H9 (cell line): ENCODE data around the gene KANSL1. TPM values are rescaled to one million over a fixed set of nuclear protein-coding genes. Genes with fewer than 3 reads are reported as not detected.

ENCODE experiments used
- DNase-seq: peaks from one replicate; pipeline ENCODE4 v3.0.0-alpha.2; 2017
- H2AFZ ChIP-seq: one replicate; pipeline ENCODE4 v1.6.1; 2013; ENCODE audit warnings: mild to moderate bottlenecking, low read length, control low read depth, moderate library complexity
- H2AK5ac ChIP-seq: 2 replicates; pipeline ENCODE4 v1.6.1; 2013; ENCODE audit warnings: low read length, control low read depth, mixed read lengths; ENCODE audit not compliant: insufficient read length
- H2BK120ac ChIP-seq: one replicate; pipeline ENCODE4 v1.6.1; 2013; ENCODE audit warnings: low read depth, mild to moderate bottlenecking, low read length, control low read depth, inconsistent platforms; ENCODE audit not compliant: poor library complexity, severe bottlenecking
- H2BK12ac ChIP-seq: 2 replicates; pipeline ENCODE4 v1.6.1; 2013; ENCODE audit warnings: low read length, control low read depth, mixed read lengths, low read depth; ENCODE audit not compliant: insufficient read length
- H2BK15ac ChIP-seq: 2 replicates; pipeline ENCODE4 v1.6.1; 2013; ENCODE audit warnings: low read depth, low read length, control low read depth
- H2BK20ac ChIP-seq: one replicate; pipeline ENCODE4 v1.6.1; 2013; ENCODE audit warnings: low read depth, mild to moderate bottlenecking, low read length, control low read depth, inconsistent platforms; ENCODE audit not compliant: poor library complexity, severe bottlenecking
- H2BK5ac ChIP-seq: 2 replicates; pipeline ENCODE4 v1.6.1; 2013; ENCODE audit warnings: low read length, control low read depth, mixed read lengths; ENCODE audit not compliant: insufficient read length
- H3K14ac ChIP-seq: 2 replicates; pipeline ENCODE4 v1.6.1; 2013; ENCODE audit warnings: low read length, control low read depth; ENCODE audit not compliant: insufficient read depth
- H3K18ac ChIP-seq: 2 replicates; pipeline ENCODE4 v1.6.1; 2013; ENCODE audit warnings: low read depth, mild to moderate bottlenecking, mixed read lengths, low read length, control low read depth; ENCODE audit not compliant: insufficient read length
- H3K23ac ChIP-seq: 2 replicates; pipeline ENCODE4 v1.6.1; 2013; ENCODE audit warnings: low read length, control low read depth, mixed read lengths, low read depth; ENCODE audit not compliant: insufficient read length
- H3K23me2 ChIP-seq: 2 replicates; pipeline ENCODE4 v1.6.1; 2013; ENCODE audit warnings: low read depth, mild to moderate bottlenecking, mixed read lengths, low read length, control low read depth; ENCODE audit not compliant: insufficient read length, poor library complexity, severe bottlenecking
- H3K27ac ChIP-seq: 2 replicates; pipeline ENCODE4 v1.5.1; 2013; ENCODE audit warnings: low read length, control low read depth, mixed read lengths, low read depth; ENCODE audit not compliant: insufficient read length
- H3K27me3 ChIP-seq: 2 replicates; pipeline ENCODE4 v1.6.1; 2013; ENCODE audit warnings: low read length, control low read depth, inconsistent platforms; ENCODE audit not compliant: insufficient read depth
- H3K4ac ChIP-seq: 2 replicates; pipeline ENCODE4 v1.6.1; 2013; ENCODE audit warnings: low read depth, mild to moderate bottlenecking, control low read depth, inconsistent platforms, low read length, moderate library complexity
- H3K4me1 ChIP-seq: 2 replicates; pipeline ENCODE4 v1.6.1; 2013; ENCODE audit warnings: low read length, control low read depth, inconsistent platforms; ENCODE audit not compliant: insufficient read depth
- H3K4me2 ChIP-seq: 2 replicates; pipeline ENCODE4 v1.6.1; 2013; ENCODE audit warnings: low read length, control low read depth, mixed read lengths; ENCODE audit not compliant: insufficient read length, insufficient read depth
- H3K56ac ChIP-seq: 2 replicates; pipeline ENCODE4 v1.6.1; 2013; ENCODE audit warnings: low read depth, mild to moderate bottlenecking, mixed read lengths, low read length, control low read depth; ENCODE audit not compliant: insufficient read length
- H3K79me1 ChIP-seq: 2 replicates; pipeline ENCODE4 v1.6.1; 2013; ENCODE audit warnings: low read depth, mild to moderate bottlenecking, moderate library complexity, low read length, control low read depth, inconsistent platforms; ENCODE audit not compliant: insufficient read depth, poor library complexity, severe bottlenecking
- H3K79me2 ChIP-seq: 2 replicates; pipeline ENCODE4 v1.6.1; 2013; ENCODE audit warnings: low read length, control low read depth, inconsistent platforms; ENCODE audit not compliant: insufficient read depth
- H3K9ac ChIP-seq: 2 replicates; pipeline ENCODE4 v1.6.1; 2013; ENCODE audit warnings: low read length, control low read depth, mixed read lengths; ENCODE audit not compliant: insufficient read length; ENCODE audit errors: extremely low read depth
- H3K9me3 ChIP-seq: one replicate; pipeline ENCODE4 v1.6.1; 2013; ENCODE audit warnings: low read depth, low read length, inconsistent platforms; ENCODE audit not compliant: control insufficient read depth
- H3T11ph ChIP-seq: one replicate; pipeline ENCODE4 v1.6.1; 2013; ENCODE audit warnings: mild to moderate bottlenecking, low read length, control low read depth, inconsistent platforms
- H4K20me1 ChIP-seq: one replicate; pipeline ENCODE4 v1.6.1; 2013; ENCODE audit not compliant: control insufficient read depth, insufficient read length, insufficient read depth
- H4K5ac ChIP-seq: 2 replicates; pipeline ENCODE4 v1.6.1; 2013; ENCODE audit warnings: low read depth, mild to moderate bottlenecking, mixed read lengths, low read length, control low read depth; ENCODE audit not compliant: insufficient read length
- H4K8ac ChIP-seq: replicated peaks from 2 replicates; pipeline ENCODE4 v1.6.1; 2013; ENCODE audit warnings: low read length, control low read depth, mixed read lengths, low read depth; ENCODE audit not compliant: insufficient read length
- H4K91ac ChIP-seq: 2 replicates; pipeline ENCODE4 v1.6.1; 2013; ENCODE audit warnings: low read depth, mild to moderate bottlenecking, moderate library complexity, mixed read lengths, low read length, control low read depth; ENCODE audit not compliant: insufficient read length
- H3K27ac Mint-ChIP-seq, 3 experiments: 2 replicates in 2 of 3; 3 replicates in 1 of 3; pipeline ENCODE4 v1.8.0; 2020 to 2021; ENCODE audit warnings: mixed read lengths in 3 of 3, mild to moderate bottlenecking in 1 of 3, moderate library complexity in 1 of 3
- H3K27me3 Mint-ChIP-seq: 2 replicates; pipeline ENCODE4 v1.8.0; 2021; ENCODE audit warnings: low read depth, mild to moderate bottlenecking, moderate library complexity, mixed read lengths
- H3K36me3 Mint-ChIP-seq, 3 experiments: 2 replicates in 2 of 3; 3 replicates in 1 of 3; pipeline ENCODE4 v1.8.0; 2020 to 2021; ENCODE audit warnings: low read depth in 3 of 3, mixed read lengths in 3 of 3; ENCODE audit not compliant: insufficient read depth in 1 of 3
- H3K4me1 Mint-ChIP-seq, 2 experiments: 2 replicates each; pipeline ENCODE4 v1.8.0; 2020; ENCODE audit warnings: mixed read lengths in 2 of 2
- H3K4me3 Mint-ChIP-seq, 2 experiments: 2 replicates in 1 of 2; 3 replicates in 1 of 2; pipeline ENCODE4 v1.8.0; 2020 to 2021; ENCODE audit warnings: mild to moderate bottlenecking in 2 of 2, mixed read lengths in 2 of 2, moderate library complexity in 1 of 2
- H3K9me3 Mint-ChIP-seq, 2 experiments: 2 replicates in 1 of 2; 3 replicates in 1 of 2; pipeline ENCODE4 v1.8.0; 2020; ENCODE audit warnings: mild to moderate bottlenecking in 2 of 2, mixed read lengths in 2 of 2, moderate library complexity in 1 of 2
- CTCF ChIP-seq: fragments of 200-600 bp; sonication (generic); conservative IDR thresholded peaks from 3 replicates; pipeline ENCODE4 v1.8.0; 2021; ENCODE audit warnings: antibody characterized with exemption, mild to moderate bottlenecking
- WGBS: extraction: QIAGEN DNeasy Blood & Tissue Kit; methylation state at CpG from one replicate; pipeline ENCODE4 v1.1.7; 2013; ENCODE audit warnings: missing lambda C conversion rate, low lambda C conversion rate, mixed read lengths; ENCODE audit not compliant: insufficient read length; ENCODE audit errors: extremely low coverage; 5-methylcytosine and 5-hydroxymethylcytosine counted together
- total RNA-seq: library from RNA; stranded (reverse); gene quantifications from 2 replicates; pipeline ENCODE4 v1.2.1, GENCODE V29; 2021

The KANSL1 gene
- total RNA-seq, 1 experiment from 2014 or later: 114 TPM

DNA sequence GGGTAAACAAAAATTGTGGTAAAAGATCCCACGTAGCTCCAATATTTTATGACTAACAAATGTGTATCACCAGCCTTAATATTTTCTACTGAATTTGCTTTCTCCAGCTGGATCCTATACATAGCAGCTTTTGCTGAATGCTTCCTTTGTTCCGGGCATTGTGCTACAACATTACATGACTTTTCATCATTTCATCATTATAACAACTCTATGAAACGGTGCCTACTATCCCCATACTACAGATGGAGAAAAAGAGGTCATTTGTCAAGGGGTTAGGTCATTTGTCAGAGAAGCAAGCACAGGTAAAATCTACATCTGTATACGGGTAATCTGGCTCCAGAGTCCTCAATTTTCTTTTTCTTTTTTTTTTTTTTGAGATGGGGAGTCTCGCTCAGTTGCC, 74.3 kb downstream of the KANSL1 start:
- Mint-ChIP-seq H3K4me1 (peaks cover 64 to 74% of the 10 kb centered on the region in 2 experiments), H3K27me3 (no peaks in the 10 kb centered on the region), H3K4me3 (no peak overlapping the region), H3K9me3 (no peaks in the 10 kb centered on the region), H3K27ac (peak overlapping the region in 2 of 3 experiments; percentile 18 to 65; a peak in 1 of 7 replicates), H3K36me3 (peaks cover 0 to 5% (median 3%) of the 10 kb centered on the region in 3 experiments; a peak in 2 of 7 replicates)
- H3K23ac ChIP-seq: no peak overlapping the region
- no peaks in the 10 kb centered on the region for H4K20me1 ChIP-seq
- no peak overlapping the region for H2BK15ac ChIP-seq
- no peak overlapping the region for H3K56ac ChIP-seq
- no peak overlapping the region for H2BK5ac ChIP-seq
- no CpG with 5 or more reads among the region's 5 CpGs for WGBS
- TF ChIP-seq CTCF: no peak
- no peaks in the 10 kb centered on the region for H3K9me3 ChIP-seq
- no peak overlapping the region for H2AK5ac ChIP-seq
- H2BK20ac ChIP-seq: no peak overlapping the region
- no peaks in the 10 kb centered on the region for H3K27me3 ChIP-seq
- H3K4me1 ChIP-seq: peaks cover 2% of the 10 kb centered on the region; the same call in 1 of the 2 replicates
- no peak overlapping the region for H3K18ac ChIP-seq
- H4K8ac ChIP-seq: no peak overlapping the region
- H3K4ac ChIP-seq: no peak overlapping the region
- H3K79me2 ChIP-seq: peaks cover 60% of the 10 kb centered on the region; the same call in 1 of the 2 replicates
- no peak overlapping the region for H3K27ac ChIP-seq
- H2BK12ac ChIP-seq: no peak overlapping the region
- DNase-seq: no peak
- no peak overlapping the region for H3K9ac ChIP-seq
- no peak overlapping the region for H2BK120ac ChIP-seq
- no peak overlapping the region for H3T11ph ChIP-seq
- no peak overlapping the region for H3K14ac ChIP-seq
- no peak overlapping the region for H2AFZ ChIP-seq
- H3K79me1 ChIP-seq: peaks cover 6% of the 10 kb centered on the region
- no peaks in the 10 kb centered on the region for H3K23me2 ChIP-seq
- H4K91ac ChIP-seq: no peak overlapping the region
- H4K5ac ChIP-seq: no peak overlapping the region
- H3K4me2 ChIP-seq: no peak overlapping the region
